Breast epithelium (tissue), 3 donors: ENCODE data around the gene VPS37D.

Source experiments
- POLR2A ChIP-seq: fragments of 450-650 bp; IDR thresholded peaks from one replicate; pipeline ENCODE4 v1.6.1; 2016; ENCODE audit warnings: antibody characterized with exemption, mild to moderate bottlenecking, moderate library complexity
- POLR2AphosphoS5 ChIP-seq, 3 donors: sonication (generic); formaldehyde crosslinking; IDR thresholded peaks; one replicate each; pipeline ENCODE4 v1.6.1; 2017; ENCODE audit warnings: antibody characterized with exemption in 3 of 3

DNA sequence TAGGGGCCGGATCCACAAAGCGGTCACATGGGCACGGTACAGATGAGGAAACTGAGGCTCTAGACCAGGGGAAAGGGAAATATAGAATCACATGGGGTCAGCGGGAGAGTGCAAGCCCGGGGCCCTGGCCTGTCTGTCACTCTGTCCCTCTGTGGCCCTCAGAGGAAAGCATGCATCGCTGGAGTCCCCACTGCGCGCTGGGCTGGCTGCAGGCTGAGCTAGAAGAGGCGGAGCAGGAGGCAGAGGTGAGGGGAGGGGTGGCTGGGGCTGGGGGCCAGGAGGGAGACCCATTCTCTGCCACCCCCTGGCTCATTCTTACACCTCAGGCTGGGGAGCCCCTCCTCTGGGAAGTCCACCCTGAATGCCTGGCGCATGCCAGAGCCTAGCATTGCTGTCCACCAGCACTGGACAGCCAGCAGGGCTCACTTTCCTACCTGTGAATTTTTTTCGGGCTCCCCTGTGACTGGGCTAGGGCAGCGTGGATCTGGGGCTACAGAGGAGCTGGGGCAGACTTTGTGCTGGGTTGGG, 2.3 kb downstream of the VPS37D start:
- no peak for TF ChIP-seq POLR2A
- TF ChIP-seq POLR2AphosphoS5 (IDR thresholded peaks at IDR 0.05) = no peak
